HG02852 (cell line): ENCODE data around the gene AGAP1.

Source experiments
- ATAC-seq: cut with Tn5 transposase; IDR thresholded peaks from one replicate; pipeline ENCODE4 v1.9.1; 2021; ENCODE audit warnings: mild to moderate bottlenecking, moderate library complexity; ENCODE audit not compliant: unreplicated experiment

Gene AGAP1

GRCh38 chr2:235654103-235654813 lies 160.4 kb downstream of the AGAP1 start:
- no peak for ATAC-seq

- no peak for ATAC-seq
Observed at GRCh38 chr2:235658351-235659174, 164.7 kb downstream of the AGAP1 start.

DNA sequence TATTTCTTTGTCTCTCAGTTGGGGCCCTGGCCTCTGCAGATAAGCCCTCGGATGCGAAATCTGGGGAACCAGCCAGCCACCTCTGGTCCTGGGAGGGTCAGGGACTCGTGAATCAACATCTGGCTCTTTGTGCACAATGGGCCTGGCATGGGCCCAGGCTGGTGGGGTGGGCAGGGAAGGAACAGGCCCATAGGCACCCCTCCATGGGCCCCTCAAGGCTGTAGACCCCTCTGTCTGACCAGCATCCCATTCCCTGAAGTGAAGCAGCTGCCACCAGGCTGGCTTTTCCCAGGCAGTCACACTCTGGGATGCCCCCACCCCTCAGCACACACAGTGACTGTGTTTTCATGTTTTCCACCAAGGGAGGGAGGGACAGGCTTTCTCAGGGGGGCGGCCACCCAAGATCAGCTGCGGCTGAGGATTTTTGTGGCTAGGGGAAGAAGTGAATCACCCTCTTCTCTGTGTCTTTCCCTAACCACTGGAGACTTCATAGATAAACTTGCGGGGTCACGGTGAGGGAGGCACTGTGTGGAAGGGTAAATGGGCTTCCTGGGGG lies 166.0 kb downstream of the AGAP1 start:
- no peak for ATAC-seq

DNA sequence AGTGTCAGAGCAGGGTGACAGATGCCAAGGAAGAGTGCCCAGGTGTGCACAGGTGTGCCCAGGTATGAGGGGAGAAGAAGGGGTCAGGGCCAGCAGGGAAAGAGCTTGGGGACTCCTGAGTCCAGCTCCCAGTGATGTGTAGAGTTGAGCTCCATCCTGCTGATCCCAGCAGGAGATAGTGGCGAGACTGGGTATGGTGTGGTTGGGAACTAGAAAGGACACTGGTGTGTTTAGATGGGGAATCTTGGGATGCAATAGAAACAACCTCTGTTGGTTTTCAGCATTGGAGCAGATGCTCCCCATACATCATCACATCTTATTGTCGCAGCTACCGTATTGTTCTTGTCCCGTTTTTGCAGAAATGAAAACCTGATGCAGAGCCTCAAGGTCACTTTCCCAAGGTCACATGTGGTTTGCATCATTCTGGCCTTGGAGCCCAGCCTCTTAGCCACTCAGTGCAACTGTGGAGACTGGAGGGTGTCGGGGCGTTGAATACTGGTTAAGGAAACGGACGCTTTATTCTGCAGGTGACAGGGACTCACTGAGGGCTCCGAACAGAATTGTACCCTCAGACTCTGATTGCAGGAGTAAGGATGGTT lies 166.7 kb downstream of the AGAP1 start:
- no peak for ATAC-seq

DNA sequence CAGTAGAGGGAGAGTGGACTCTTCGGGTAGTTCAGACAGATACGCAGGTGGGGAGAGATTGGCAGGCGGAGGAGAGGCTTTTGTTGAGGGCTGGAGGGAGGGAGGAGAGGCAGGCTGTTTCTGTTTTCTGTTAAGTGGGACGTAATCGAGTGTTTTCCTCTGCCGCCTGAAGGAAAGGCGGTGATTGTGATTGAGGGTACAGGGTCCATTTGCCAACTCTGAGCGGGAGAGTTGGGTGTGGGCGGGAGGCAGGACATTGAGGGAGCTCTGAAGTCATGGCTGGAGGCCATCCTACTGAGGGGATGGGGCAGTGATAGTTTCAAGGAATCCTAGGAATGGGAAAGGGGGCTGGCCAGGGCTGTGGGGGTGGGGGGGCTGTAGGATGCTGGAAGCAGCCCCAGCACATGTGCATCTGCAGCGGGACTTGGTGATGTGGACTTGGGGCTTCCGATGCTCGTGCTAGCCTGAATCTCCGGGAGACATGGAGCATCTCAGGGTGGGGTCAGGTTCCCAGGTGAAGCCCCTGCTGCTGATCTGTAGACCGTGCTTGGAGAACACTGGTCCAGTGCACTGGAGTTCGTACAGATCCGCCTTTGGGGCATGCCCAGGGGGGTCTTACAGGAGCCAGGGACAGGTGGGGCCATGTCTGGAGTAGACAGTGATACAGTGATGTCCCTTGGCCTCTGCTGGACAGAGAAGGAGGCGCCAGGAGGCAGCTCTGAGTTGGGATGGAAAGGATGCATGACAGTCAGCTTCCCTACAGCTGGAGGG lies 167.5 kb downstream of the AGAP1 start:
- ATAC-seq, result no peak

DNA sequence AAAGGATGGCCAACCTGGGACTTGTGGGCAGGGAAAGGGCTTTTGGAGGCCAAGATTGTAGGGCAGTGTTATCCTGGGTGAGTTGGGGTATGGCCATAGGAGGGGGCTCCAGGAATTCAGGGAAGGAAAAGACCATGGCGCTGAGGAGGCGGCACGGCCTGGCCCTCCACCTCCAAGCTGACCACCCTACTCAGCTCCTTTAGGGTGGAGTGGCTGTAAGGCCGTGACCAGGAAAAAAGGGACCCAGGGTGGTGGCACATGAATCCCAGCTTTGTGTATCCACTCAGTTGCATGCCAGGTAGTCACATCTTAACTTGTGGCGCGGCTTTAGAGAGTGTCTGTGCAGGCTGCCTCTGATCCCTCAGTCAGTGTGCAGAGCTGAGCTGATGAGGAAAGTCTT lies 168.1 kb downstream of the AGAP1 start:
- ATAC-seq, result no peak

DNA sequence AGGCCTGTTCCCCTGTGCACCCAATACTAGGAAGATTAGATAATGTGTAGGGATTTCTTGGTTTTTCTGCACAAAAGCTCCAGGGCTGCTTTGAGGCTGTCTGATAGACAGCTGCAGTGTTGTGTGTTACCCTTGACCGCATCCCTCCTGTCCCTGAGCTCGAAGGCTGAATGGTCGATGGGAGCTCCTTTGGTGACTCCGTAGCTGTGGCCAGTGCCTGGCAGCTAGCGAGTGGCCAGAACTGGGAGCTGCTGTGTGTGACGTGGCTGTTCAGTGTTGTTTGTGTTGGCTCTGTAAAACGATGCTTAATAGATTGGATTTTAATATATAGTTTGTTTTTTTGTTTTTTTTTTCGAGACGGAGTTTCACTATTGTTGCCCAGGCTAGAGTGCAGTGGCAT lies 170.0 kb downstream of the AGAP1 start:
- no peak for ATAC-seq

DNA sequence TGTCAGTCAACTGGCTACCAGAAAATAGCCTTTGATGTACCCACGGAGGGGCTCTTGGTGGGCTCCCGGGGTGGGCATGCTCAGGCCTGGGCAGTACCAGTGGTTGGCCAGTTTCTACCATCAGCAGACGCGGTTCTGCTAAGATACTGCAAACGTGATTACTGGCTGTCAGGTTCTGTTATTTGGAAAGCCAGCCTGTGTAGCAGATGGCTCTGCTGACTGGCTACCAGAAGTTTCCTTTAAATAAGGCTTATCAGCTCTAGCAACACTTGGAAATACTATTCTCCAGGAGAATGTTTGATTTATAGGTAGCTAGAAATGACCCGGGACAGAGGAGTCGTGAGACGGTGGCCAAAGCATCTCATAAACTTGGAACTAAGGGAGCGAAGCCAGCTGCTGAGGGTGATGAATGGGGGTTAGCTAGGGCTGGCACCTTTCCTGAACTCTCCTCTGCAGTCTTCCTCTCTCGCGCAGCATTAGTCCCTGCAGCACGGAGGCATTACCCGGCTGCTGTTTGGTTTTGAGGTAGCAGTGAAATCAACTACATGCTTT lies 171.9 kb downstream of the AGAP1 start:
- no peak for ATAC-seq

DNA sequence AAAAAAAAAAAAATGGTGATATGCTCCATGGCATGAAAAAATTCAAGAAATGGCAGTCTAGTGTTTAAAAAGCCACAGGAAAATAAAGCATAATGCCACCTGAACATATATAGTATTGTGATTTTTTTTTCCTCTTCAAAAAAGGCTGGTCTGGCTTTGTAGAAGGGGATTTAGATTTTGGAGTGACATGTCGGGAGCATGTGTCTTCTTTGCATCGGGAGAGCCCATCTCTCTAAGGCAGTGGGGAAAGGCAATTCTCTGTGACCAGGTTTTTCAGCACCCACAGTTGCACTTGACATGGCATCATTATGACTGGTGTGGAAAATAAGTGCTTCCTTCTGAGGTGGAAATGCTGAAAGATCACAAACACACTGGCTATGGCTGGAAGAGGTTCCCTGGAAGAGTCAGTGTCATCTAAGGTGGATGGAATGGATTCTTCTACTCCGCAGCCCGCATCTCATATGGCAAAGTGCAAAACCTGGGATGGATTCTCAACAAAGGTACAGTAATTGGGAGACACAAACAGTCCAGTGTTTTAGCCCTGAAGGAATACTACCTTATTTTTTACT lies 172.5 kb downstream of the AGAP1 start:
- no peak for ATAC-seq

GRCh38 chr2:235668782-235669181 lies 174.9 kb downstream of the AGAP1 start:
- ATAC-seq, result no peak

DNA sequence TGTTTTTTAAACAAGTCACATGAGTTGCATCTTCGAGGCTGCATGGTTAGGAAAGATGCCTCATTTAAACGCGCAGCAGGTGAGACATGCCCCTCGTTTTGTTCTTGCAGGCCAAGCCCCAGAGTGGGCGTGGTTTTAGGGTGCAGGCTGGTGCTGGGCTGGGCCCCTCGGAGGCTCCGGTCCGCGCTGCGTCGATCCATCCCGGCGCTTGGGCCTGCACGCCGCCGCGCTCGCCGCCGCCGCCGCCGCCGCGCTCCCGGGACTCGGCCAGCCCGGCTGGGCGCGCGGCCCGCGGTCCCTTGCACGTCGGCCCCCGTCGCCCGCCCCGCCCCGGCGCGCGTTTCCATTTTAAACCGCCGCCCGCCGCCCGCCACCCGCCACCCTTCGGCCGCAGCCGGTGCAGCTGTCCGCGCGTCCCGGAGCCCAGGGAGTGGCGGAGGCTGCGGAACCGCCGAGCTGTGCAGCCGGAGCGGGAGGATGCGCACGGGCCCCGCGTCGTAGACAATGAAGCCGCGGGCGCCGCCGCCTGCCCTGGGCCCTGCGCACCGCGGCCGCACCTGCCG lies 175.5 kb downstream of the AGAP1 start:
- no peak for ATAC-seq

- ATAC-seq, result no peak
Observed at GRCh38 chr2:235669983-235670962, 176.4 kb downstream of the AGAP1 start.

GRCh38 chr2:235670974-235671787 lies 177.3 kb downstream of the AGAP1 start:
- ATAC-seq, result no peak

- no peak for ATAC-seq
Observed at GRCh38 chr2:235672720-235673119, 178.9 kb downstream of the AGAP1 start.

GRCh38 chr2:235674146-235674545 lies 180.3 kb downstream of the AGAP1 start:
- ATAC-seq, result no peak

DNA sequence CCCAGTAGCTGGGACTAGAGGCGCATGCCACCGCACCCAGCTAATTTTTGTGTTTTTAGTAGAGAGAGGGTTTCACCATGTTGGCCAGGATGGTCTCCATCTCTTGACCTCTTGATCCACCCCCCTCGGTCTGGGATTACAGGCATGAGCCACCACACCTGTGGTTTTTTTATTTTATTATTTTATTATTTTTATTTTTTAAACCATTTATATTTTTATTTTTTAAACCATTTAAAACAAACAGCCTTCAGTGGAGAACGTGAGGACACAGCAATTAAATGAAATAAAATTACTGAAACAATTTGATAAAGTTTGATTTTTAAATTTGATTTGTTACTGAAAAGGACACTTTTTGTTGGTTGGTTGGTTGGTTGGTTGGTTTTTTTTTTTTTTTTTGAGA lies 181.0 kb downstream of the AGAP1 start:
- ATAC-seq, result no peak

DNA sequence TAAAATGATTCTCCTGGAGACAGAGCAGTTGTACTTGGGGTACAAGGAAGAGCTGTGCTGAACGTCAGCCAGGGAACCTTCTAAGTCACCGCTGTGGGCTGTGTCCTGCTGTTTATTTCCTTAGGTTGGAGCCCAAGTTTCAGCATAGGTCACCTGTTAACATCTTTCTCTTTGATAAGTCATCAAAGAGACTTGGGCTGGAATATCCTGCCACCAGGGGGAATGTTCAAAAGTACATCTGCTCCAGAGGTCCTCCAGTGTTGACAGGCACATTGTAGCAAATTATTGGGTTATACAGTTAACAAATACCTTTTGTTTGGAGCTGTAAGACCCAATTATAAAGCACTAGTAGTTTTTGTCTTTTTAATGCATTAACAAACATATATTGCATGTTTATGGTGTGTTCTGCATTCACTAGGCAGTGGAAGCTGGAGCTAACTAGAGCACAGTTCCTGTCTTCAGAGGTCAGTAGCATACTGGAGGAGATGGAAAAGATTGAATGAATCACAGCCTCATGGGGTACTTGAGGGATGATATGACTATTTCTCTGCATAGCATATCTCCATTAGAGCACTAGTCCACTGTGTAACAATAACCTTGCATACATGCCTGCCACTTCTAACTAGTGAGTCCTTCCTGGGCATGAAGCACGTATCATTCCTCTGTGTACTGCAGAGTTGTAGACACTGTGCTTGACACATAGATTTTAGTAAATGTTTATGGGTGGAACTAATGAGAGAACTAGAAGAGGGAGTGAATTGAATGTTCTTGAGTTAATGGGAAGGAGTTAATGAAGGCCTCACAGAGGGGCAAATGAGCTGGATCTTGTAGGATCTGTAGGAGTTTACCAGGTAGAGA lies 182.1 kb downstream of the AGAP1 start:
- no peak for ATAC-seq
